ENCODE results near the gene NUP62. TPM values are rescaled to one million over a fixed set of nuclear protein-coding genes. Genes with fewer than 3 reads are reported as not detected.

NUP62 gene
- total RNA-seq, 2 experiments from 2014 or later, result 160 to 171 TPM

DNA sequence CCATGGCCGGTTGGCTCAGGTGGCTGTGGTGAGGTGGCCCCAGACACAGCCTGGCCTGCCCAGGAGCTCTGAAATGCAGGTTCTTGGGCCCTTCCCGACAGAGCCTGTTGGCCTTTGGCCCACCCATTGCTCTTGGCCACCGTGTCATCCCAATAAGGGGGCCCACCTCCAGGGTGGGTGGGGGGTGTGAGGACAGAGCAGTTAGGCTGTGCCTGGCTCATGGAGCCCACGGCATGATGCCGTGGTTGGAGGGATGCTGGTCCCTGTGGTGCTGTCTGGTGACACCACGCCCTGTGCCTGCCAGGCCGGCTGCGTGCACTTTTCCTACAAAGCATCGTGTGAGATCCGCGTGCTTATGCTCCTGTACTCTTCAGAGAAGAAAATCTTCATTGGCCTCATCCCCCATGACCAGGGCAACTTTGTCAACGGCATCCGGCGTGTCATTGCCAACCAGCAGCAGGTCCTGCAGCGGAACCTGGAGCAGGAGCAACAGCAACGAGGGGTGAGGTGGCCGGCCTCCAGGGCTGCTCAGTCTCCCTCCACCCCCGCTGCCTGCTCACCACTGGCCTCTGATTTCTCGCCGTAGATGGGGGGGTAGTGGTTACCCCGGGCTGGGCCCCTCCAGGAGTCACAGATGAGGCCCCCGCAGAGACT lies 69.5 kb downstream of the NUP62 start:
- Mint-ChIP-seq H3K27ac (peak overlapping the region; percentile 23), H3K4me1 (ENCODE audit: low read depth) (peaks cover 6% of the 10 kb centered on the region), H3K27me3 (no peaks in the 10 kb centered on the region), H3K4me3 (no peak overlapping the region), H3K36me3 (peaks cover 44% of the 10 kb centered on the region), H3K9me3 (no peaks in the 10 kb centered on the region)
- intact Hi-C loops (cut with micrococcal nuclease), result no loop called here
- ChIA-PET POLR2A (interaction anchor here (1.8 kb wide), 1 partner anchor 10 kb away, joined by 4 read pairs; no protein-coding TSS in a partner anchor), CTCF (no interaction called here)
- DNase-seq, result no peak

DNA sequence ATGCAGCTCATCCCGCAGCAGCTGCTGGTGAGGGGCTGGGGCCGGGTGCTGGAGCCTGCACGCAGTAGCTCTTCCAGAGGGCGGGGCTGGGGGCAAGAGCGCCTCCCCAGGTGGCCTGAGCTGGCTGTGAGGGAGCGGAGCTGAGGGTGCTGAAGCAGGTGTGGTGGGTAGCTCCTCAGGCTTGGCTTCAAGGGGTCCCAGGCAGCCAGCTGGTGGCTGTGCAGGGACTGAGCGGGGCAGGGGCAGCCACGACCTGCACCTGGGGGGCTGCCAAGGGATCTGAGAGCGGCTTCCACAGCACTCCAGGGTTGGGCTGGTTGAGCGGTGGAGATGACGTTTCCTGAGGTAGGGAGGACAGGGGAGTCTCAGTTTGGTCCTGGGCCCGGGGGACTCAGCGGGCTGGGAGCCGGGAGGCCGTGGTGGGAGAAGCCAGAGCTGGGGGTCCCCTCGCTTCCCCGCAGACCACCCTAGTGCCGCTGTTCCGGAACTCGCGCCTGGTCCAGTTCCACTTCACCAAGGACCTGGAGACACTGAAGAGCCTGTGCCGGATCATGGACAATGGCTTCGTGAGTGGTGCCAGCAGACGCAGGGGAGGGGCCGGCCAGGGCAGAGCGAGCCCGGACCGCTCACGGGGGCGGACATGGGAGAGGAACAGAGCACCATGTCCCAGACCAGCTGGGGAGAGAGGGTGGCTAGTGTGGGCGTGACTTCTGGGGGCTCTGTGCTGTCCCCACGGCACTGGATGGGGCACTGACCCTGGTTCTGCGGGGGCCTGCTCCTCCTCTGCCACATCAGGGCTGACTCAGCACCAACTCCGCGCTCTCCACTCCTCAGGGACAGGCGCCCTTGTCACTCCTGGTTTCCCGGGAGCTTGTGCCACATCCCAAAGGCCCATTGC lies 71.0 kb downstream of the NUP62 start:
- H3K4me3 Mint-ChIP-seq, result no peak overlapping the region
- CTCF ChIA-PET, result interaction anchor here (0.8 to 1.5 kb wide), 2 partner anchors 10 to 11 kb away, joined by 3 to 4 read pairs; no protein-coding TSS in a partner anchor
- H3K27me3 Mint-ChIP-seq, result no peaks in the 10 kb centered on the region
- no peak overlapping the region for H3K27ac Mint-ChIP-seq
- no peaks in the 10 kb centered on the region for H3K9me3 Mint-ChIP-seq
- POLR2A ChIA-PET, result interaction anchor here (1.0 to 1.8 kb wide), 3 partner anchors 11 to 19 kb away, joined by 3 to 4 read pairs (median 4); partner anchors contain the start of genes AKT1S1 and TBC1D17
- no peak for DNase-seq
- H3K4me1 Mint-ChIP-seq (ENCODE audit: low read depth), result peaks cover 7% of the 10 kb centered on the region
- intact Hi-C loops (cut with micrococcal nuclease), result no loop called here
- H3K36me3 Mint-ChIP-seq, result peaks cover 32% of the 10 kb centered on the region

DNA sequence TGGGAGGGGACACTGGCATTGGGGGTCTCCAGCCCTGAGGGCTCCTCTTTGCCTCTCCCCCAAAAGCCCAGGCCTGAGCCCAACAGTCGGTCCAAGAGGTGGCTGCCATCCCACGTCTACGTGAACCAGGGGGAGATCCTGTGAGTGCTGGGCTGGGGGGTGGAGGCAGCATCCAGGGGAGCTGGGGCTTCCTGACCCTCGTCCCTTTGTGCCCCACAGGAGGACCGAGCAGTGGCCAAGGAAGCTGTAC lies 71.5 kb downstream of the NUP62 start:
- CTCF ChIA-PET, result interaction anchor here (0.8 to 1.5 kb wide), 2 partner anchors 11 to 12 kb away, joined by 3 to 4 read pairs; no protein-coding TSS in a partner anchor
- no peak overlapping the region for H3K27ac Mint-ChIP-seq

DNA sequence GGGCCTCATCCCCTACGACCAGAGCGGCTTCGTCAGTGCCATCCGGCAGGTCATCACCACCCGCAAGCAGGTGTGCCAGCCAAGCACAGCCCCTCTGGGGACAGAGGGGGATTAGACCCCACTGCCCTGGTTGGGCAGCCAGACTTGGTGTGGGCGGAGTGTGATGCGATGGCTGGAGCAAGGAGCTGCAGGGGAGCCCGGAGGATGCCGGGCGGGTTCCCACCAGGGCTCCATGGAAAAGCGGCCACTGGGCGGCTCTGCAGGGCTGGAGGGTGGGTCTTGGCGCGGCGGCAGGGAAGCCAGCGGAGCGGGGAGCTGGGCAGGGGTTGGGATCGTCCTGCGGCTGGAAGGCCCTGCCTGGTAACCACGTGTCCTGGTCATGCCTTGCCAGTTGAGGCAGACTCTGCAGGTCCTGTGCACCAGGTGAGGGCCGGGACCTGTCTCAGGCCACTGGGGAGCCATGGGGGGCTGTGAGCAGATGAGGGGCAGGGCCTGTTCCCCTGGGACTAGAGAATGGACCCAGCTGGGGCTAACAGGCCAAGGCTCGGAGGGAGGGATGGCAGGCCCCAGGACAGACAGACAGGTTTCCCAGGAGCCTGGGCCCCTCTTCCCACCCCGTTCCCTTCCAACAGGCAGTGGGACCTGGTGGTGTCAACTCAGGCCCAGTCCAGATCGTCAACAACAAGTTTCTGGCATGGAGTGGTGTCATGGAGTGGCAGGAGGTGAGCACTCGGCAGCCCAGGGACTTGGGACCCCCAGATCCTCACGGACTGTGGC lies 72.1 kb downstream of the NUP62 start:
- no peaks in the 10 kb centered on the region for H3K9me3 Mint-ChIP-seq
- ChIA-PET CTCF (interaction anchor here (0.6 to 1.5 kb wide), 2 partner anchors 12 to 138 kb away, joined by 3 read pairs; no protein-coding TSS in a partner anchor), POLR2A (interaction anchor here (1.0 to 1.3 kb wide), 2 partner anchors 19 to 20 kb away, joined by 3 to 4 read pairs; partner anchors contain the start of genes AKT1S1 and TBC1D17)
- peaks cover 29% of the 10 kb centered on the region for H3K36me3 Mint-ChIP-seq
- intact Hi-C loops (cut with micrococcal nuclease), result no loop called here
- H3K27ac Mint-ChIP-seq, result no peak overlapping the region
- H3K4me1 Mint-ChIP-seq (ENCODE audit: low read depth), result peaks cover 12% of the 10 kb centered on the region
- no peak for DNase-seq
- H3K4me3 Mint-ChIP-seq, result no peak overlapping the region
- no peaks in the 10 kb centered on the region for H3K27me3 Mint-ChIP-seq

More for the DNA sequence above, 71.5 kb downstream of the NUP62 start:
- Mint-ChIP-seq H3K36me3 (peaks cover 29% of the 10 kb centered on the region), H3K27me3 (no peaks in the 10 kb centered on the region), H3K9me3 (no peaks in the 10 kb centered on the region), H3K4me1 (ENCODE audit: low read depth) (peaks cover 7% of the 10 kb centered on the region), H3K4me3 (no peak overlapping the region)
- intact Hi-C loops (cut with micrococcal nuclease), result no loop called here
- DNase-seq, result no peak
- POLR2A ChIA-PET, result interaction anchor here (1.0 to 1.3 kb wide), 2 partner anchors 18 to 20 kb away, joined by 3 to 4 read pairs; partner anchors contain the start of genes AKT1S1 and TBC1D17

Small RNA genes lying within 50 kb of the gene (microRNA-seq; reads per million reads assigned to microRNA genes)
- gene MIR4750 (ENCODE audit: borderline microRNAs expressed, borderline number of aligned reads, borderline replicate concordance), result 2.0 reads per million

Other genes starting within 250 kb of the NUP62 start
- 1 to 10 TPM; 2.9 to 3.0 TPM for gene ADM5, start 239.9 kb downstream of the NUP62 start, total RNA-seq
- gene CPT1C, start 238.4 kb downstream of the NUP62 start, total RNA-seq, result 1 to 10 TPM; 1.4 to 1.6 TPM
- gene TSKS, start 166.2 kb downstream of the NUP62 start, total RNA-seq, result under 1 TPM; 0.40 to 0.63 TPM
- gene AP2A1, start 162.5 kb downstream of the NUP62 start, total RNA-seq, result 10 to 100 TPM; 86.0 to 88.4 TPM
- 10 to 100 TPM; 15.2 to 16.2 TPM for gene FUZ, start 116.2 kb downstream of the NUP62 start, total RNA-seq
- gene MED25, start 111.2 kb downstream of the NUP62 start, total RNA-seq, result 10 to 100 TPM; 45.6 to 50.2 TPM
- gene PTOV1, start 78.3 kb downstream of the NUP62 start, total RNA-seq, result 100 to 1,000 TPM; 105 to 108 TPM
- gene PNKP, start 61.9 kb downstream of the NUP62 start, total RNA-seq, result 10 to 100 TPM; 88.7 to 98.6 TPM
- gene AKT1S1, start 52.1 kb downstream of the NUP62 start, total RNA-seq, result 10 to 100 TPM; 19.6 TPM
- 10 to 100 TPM; 32.5 to 34.7 TPM for gene TBC1D17, start 51.8 kb downstream of the NUP62 start, total RNA-seq
- gene IL4I1, start 32.6 kb downstream of the NUP62 start, total RNA-seq, result 100 to 1,000 TPM; 108 to 111 TPM
- 10 to 100 TPM; 24.5 to 25.8 TPM for gene ATF5, start 299 bp downstream of the NUP62 start, total RNA-seq
- gene SIGLEC11, start 31.7 kb upstream of the NUP62 start, total RNA-seq, result not detected
- gene VRK3, start 95.9 kb upstream of the NUP62 start, total RNA-seq, result 10 to 100 TPM; 54.4 to 55.8 TPM
- gene ZNF473, start 96.5 kb upstream of the NUP62 start, total RNA-seq, result 10 to 100 TPM in 1 of 2 experiments, 1 to 10 TPM in 1; 9.0 to 10.3 TPM
- not detected for gene IZUMO2, start 233.8 kb upstream of the NUP62 start, total RNA-seq

All from activated CD4-positive, alpha-beta memory T cell treated with anti-CD3 and anti-CD28 coated beads for 36 hours (primary cell).